ENCODE measurements around the gene CDCA7.
"Not testable (repeated sequence)": the region's sequence is repeated elsewhere in the genome, so short reads cannot be mapped to it uniquely, and the experiment has no call there.

CDCA7 gene

GRCh38 chr2:173404841-173405750 lies 50.4 kb downstream of the CDCA7 start:
- DNase-seq, result no peak

GRCh38 chr2:173407176-173407575 lies 52.5 kb downstream of the CDCA7 start:
- DNase-seq, result no peak

- DNase-seq, result no peak
Observed at GRCh38 chr2:173407646-173408045, 53.0 kb downstream of the CDCA7 start.

- DNase-seq, result no peak
Observed at GRCh38 chr2:173410579-173410978, 55.9 kb downstream of the CDCA7 start.

GRCh38 chr2:173412628-173413027 lies 58.0 kb downstream of the CDCA7 start:
- no peak for DNase-seq

- DNase-seq, result no peak
Observed at GRCh38 chr2:173414823-173415322, 60.2 kb downstream of the CDCA7 start.

GRCh38 chr2:173415431-173416381 lies 61.0 kb downstream of the CDCA7 start:
- DNase-seq, result no peak

GRCh38 chr2:173416415-173417152 lies 61.9 kb downstream of the CDCA7 start:
- DNase-seq, result not testable (repeated sequence)

- no peak for DNase-seq
Observed at GRCh38 chr2:173417341-173417740, 62.7 kb downstream of the CDCA7 start.

GRCh38 chr2:173417802-173418201 lies 63.1 kb downstream of the CDCA7 start:
- no peak for DNase-seq

Data from KG1 (cell line).